ENCODE measurements around the gene TBC1D9B. TPM values are rescaled to one million over a fixed set of nuclear protein-coding genes. Genes with fewer than 3 reads are reported as not detected.

TBC1D9B gene
- polyA plus RNA-seq, 4 donors = 32.4 to 80.6 (median 54.7) TPM

GRCh38 chr5:179927824-179928223 lies 20.1 kb upstream of the TBC1D9B start:
- Histone ChIP-seq H3K27ac (ENCODE audit: low read depth in 1 of 3, low read length in 2 of 3) (no peak overlapping the region), H3K27me3 (ENCODE audit: control insufficient read depth in 3 of 3, insufficient read depth in 3 of 3, low read length in 3 of 3) (no peaks in the 10 kb centered on the region), H3K4me3 (ENCODE audit: low read depth in 1 of 3, low read length in 3 of 3) (no peak overlapping the region), H3K4me1 (ENCODE audit: control insufficient read depth in 3 of 3, insufficient read depth in 2 of 3, low read depth in 1 of 3, low read length in 2 of 3) (no peaks in the 10 kb centered on the region), H3K9me3 (ENCODE audit: control insufficient read depth in 2 of 2, insufficient read depth in 1 of 2, low read depth in 1 of 2, low read length in 1 of 2) (no peaks in the 10 kb centered on the region), H3K36me3 (ENCODE audit: control insufficient read depth in 3 of 3, insufficient read depth in 2 of 3, low read depth in 1 of 3, low read length in 3 of 3) (no peaks in the 10 kb centered on the region)
- FAIRE-seq (no peak), DNase-seq (no peak)
- 90 to 96% (median 91%) methylated on average over 7 of the region's 7 CpGs for WGBS, 3 donors

- no peaks in the 10 kb centered on the region for H3K9me3 ChIP-seq (ENCODE audit: control insufficient read depth in 2 of 2, insufficient read depth in 1 of 2, low read depth in 1 of 2, low read length in 1 of 2)
These were observed 19.0 kb upstream of the TBC1D9B start for GRCh38 chr5:179926657-179927056.

GRCh38 chr5:179923436-179923835 lies 15.7 kb upstream of the TBC1D9B start:
- Histone ChIP-seq H3K4me1 (ENCODE audit: control insufficient read depth in 3 of 3, insufficient read depth in 2 of 3, low read depth in 1 of 3, low read length in 2 of 3) (no peaks in the 10 kb centered on the region), H3K4me3 (ENCODE audit: low read depth in 1 of 3, low read length in 3 of 3) (no peak overlapping the region), H3K36me3 (ENCODE audit: control insufficient read depth in 3 of 3, insufficient read depth in 2 of 3, low read depth in 1 of 3, low read length in 3 of 3) (no peaks in the 10 kb centered on the region), H3K27ac (ENCODE audit: low read depth in 1 of 3, low read length in 2 of 3) (no peak overlapping the region), H3K9me3 (ENCODE audit: control insufficient read depth in 2 of 2, insufficient read depth in 1 of 2, low read depth in 1 of 2, low read length in 1 of 2) (no peaks in the 10 kb centered on the region), H3K27me3 (ENCODE audit: control insufficient read depth in 3 of 3, insufficient read depth in 3 of 3, low read length in 3 of 3) (no peaks in the 10 kb centered on the region)
- 80 to 91% (median 84%) methylated on average over 6 of the region's 6 CpGs for WGBS, 3 donors
- DNase-seq (no peak), FAIRE-seq (no peak)

More at GRCh38 chr5:179926657-179927056, 19.0 kb upstream of the TBC1D9B start:
- Histone ChIP-seq H3K36me3 (ENCODE audit: control insufficient read depth in 3 of 3, insufficient read depth in 2 of 3, low read depth in 1 of 3, low read length in 3 of 3) (no peaks in the 10 kb centered on the region), H3K4me1 (ENCODE audit: control insufficient read depth in 3 of 3, insufficient read depth in 2 of 3, low read depth in 1 of 3, low read length in 2 of 3) (no peaks in the 10 kb centered on the region), H3K27ac (ENCODE audit: low read depth in 1 of 3, low read length in 2 of 3) (no peak overlapping the region), H3K27me3 (ENCODE audit: control insufficient read depth in 3 of 3, insufficient read depth in 3 of 3, low read length in 3 of 3) (no peaks in the 10 kb centered on the region), H3K4me3 (ENCODE audit: low read depth in 1 of 3, low read length in 3 of 3) (no peak overlapping the region)
- no peak for DNase-seq
- no peak for FAIRE-seq
- 94 to 95% (median 94%) methylated on average over 8 of the region's 8 CpGs for WGBS, 3 donors

- DNase-seq (no peak), FAIRE-seq (no peak)
- no peaks in the 10 kb centered on the region for H3K4me1 ChIP-seq (ENCODE audit: control insufficient read depth in 3 of 3, insufficient read depth in 2 of 3, low read depth in 1 of 3, low read length in 2 of 3)
- H3K27ac ChIP-seq (ENCODE audit: low read depth in 1 of 3, low read length in 2 of 3) = no peak overlapping the region
- H3K36me3 ChIP-seq (ENCODE audit: control insufficient read depth in 3 of 3, insufficient read depth in 2 of 3, low read depth in 1 of 3, low read length in 3 of 3) = no peaks in the 10 kb centered on the region
- 92 to 95% (median 94%) methylated on average over 4 of the region's 4 CpGs for WGBS, 3 donors
- H3K27me3 ChIP-seq (ENCODE audit: control insufficient read depth in 3 of 3, insufficient read depth in 3 of 3, low read length in 3 of 3) = no peaks in the 10 kb centered on the region
- H3K4me3 ChIP-seq (ENCODE audit: low read depth in 1 of 3, low read length in 3 of 3) = no peak overlapping the region
- no peaks in the 10 kb centered on the region for H3K9me3 ChIP-seq (ENCODE audit: control insufficient read depth in 2 of 2, insufficient read depth in 1 of 2, low read depth in 1 of 2, low read length in 1 of 2)
These were observed 12.5 kb upstream of the TBC1D9B start for GRCh38 chr5:179920175-179920574.

GRCh38 chr5:179919487-179920060 lies 11.9 kb upstream of the TBC1D9B start:
- WGBS, 3 donors = 79 to 87% (median 83%) methylated on average over 20 of the region's 20 CpGs
- H3K27ac ChIP-seq (ENCODE audit: low read depth in 1 of 3, low read length in 2 of 3) = no peak overlapping the region
- DNase-seq (no peak), FAIRE-seq (no peak)
- no peaks in the 10 kb centered on the region for H3K27me3 ChIP-seq (ENCODE audit: control insufficient read depth in 3 of 3, insufficient read depth in 3 of 3, low read length in 3 of 3)
- H3K36me3 ChIP-seq (ENCODE audit: control insufficient read depth in 3 of 3, insufficient read depth in 2 of 3, low read depth in 1 of 3, low read length in 3 of 3) = no peaks in the 10 kb centered on the region
- no peaks in the 10 kb centered on the region for H3K4me1 ChIP-seq (ENCODE audit: control insufficient read depth in 3 of 3, insufficient read depth in 2 of 3, low read depth in 1 of 3, low read length in 2 of 3)
- H3K4me3 ChIP-seq (ENCODE audit: low read depth in 1 of 3, low read length in 3 of 3) = no peak overlapping the region
- no peaks in the 10 kb centered on the region for H3K9me3 ChIP-seq (ENCODE audit: control insufficient read depth in 2 of 2, insufficient read depth in 1 of 2, low read depth in 1 of 2, low read length in 1 of 2)

GRCh38 chr5:179918742-179919486 lies 11.2 kb upstream of the TBC1D9B start:
- no peaks in the 10 kb centered on the region for H3K36me3 ChIP-seq (ENCODE audit: control insufficient read depth in 3 of 3, insufficient read depth in 2 of 3, low read depth in 1 of 3, low read length in 3 of 3)
- H3K4me3 ChIP-seq (ENCODE audit: low read depth in 1 of 3, low read length in 3 of 3) = no peak overlapping the region
- no peak for FAIRE-seq
- no peaks in the 10 kb centered on the region for H3K27me3 ChIP-seq (ENCODE audit: control insufficient read depth in 3 of 3, insufficient read depth in 3 of 3, low read length in 3 of 3)
- WGBS, 3 donors = 88 to 95% (median 94%) methylated on average over 19 of the region's 19 CpGs
- H3K4me1 ChIP-seq (ENCODE audit: control insufficient read depth in 3 of 3, insufficient read depth in 2 of 3, low read depth in 1 of 3, low read length in 2 of 3) = no peaks in the 10 kb centered on the region
- H3K27ac ChIP-seq (ENCODE audit: low read depth in 1 of 3, low read length in 2 of 3) = no peak overlapping the region
- DNase-seq = no peak
- H3K9me3 ChIP-seq (ENCODE audit: control insufficient read depth in 2 of 2, insufficient read depth in 1 of 2, low read depth in 1 of 2, low read length in 1 of 2) = no peaks in the 10 kb centered on the region

GRCh38 chr5:179916523-179916922 lies 8.8 kb upstream of the TBC1D9B start:
- WGBS, 3 donors = 89 to 92% (median 92%) methylated on average over 5 to 6 of the region's 6 CpGs
- Histone ChIP-seq H3K36me3 (ENCODE audit: control insufficient read depth in 3 of 3, insufficient read depth in 2 of 3, low read depth in 1 of 3, low read length in 3 of 3) (no peaks in the 10 kb centered on the region), H3K4me1 (ENCODE audit: control insufficient read depth in 3 of 3, insufficient read depth in 2 of 3, low read depth in 1 of 3, low read length in 2 of 3) (no peaks in the 10 kb centered on the region), H3K27ac (ENCODE audit: low read depth in 1 of 3, low read length in 2 of 3) (no peak overlapping the region), H3K27me3 (ENCODE audit: control insufficient read depth in 3 of 3, insufficient read depth in 3 of 3, low read length in 3 of 3) (no peaks in the 10 kb centered on the region), H3K4me3 (ENCODE audit: low read depth in 1 of 3, low read length in 3 of 3) (no peak overlapping the region), H3K9me3 (ENCODE audit: control insufficient read depth in 2 of 2, insufficient read depth in 1 of 2, low read depth in 1 of 2, low read length in 1 of 2) (no peaks in the 10 kb centered on the region)
- FAIRE-seq (no peak), DNase-seq (no peak)

GRCh38 chr5:179915406-179915935 lies 7.8 kb upstream of the TBC1D9B start:
- Histone ChIP-seq H3K4me1 (ENCODE audit: control insufficient read depth in 3 of 3, insufficient read depth in 2 of 3, low read depth in 1 of 3, low read length in 2 of 3) (no peaks in the 10 kb centered on the region), H3K4me3 (ENCODE audit: low read depth in 1 of 3, low read length in 3 of 3) (no peak overlapping the region), H3K27me3 (ENCODE audit: control insufficient read depth in 3 of 3, insufficient read depth in 3 of 3, low read length in 3 of 3) (no peaks in the 10 kb centered on the region), H3K27ac (ENCODE audit: low read depth in 1 of 3, low read length in 2 of 3) (no peak overlapping the region), H3K9me3 (ENCODE audit: control insufficient read depth in 2 of 2, insufficient read depth in 1 of 2, low read depth in 1 of 2, low read length in 1 of 2) (no peaks in the 10 kb centered on the region), H3K36me3 (ENCODE audit: control insufficient read depth in 3 of 3, insufficient read depth in 2 of 3, low read depth in 1 of 3, low read length in 3 of 3) (no peaks in the 10 kb centered on the region)
- DNase-seq (no peak), FAIRE-seq (no peak)
- 87 to 91% (median 90%) methylated on average over 9 to 10 of the region's 10 CpGs for WGBS, 3 donors
